SIG-M5 treated with dmso at 0.1 percent for 504 hours (cell line): ENCODE results near the gene KCNIP1.
A peak's percentile ranks its signal among the peaks of the same experiment; 100 is the strongest.

Experiments used
- DNase-seq: peaks from one replicate; lab custom pipeline; 2025; ENCODE audit not compliant: unreplicated experiment; lab: John Stamatoyannopoulos, UW

KCNIP1 gene

GRCh38 chr5:170482511-170482910 is 21.3 kb upstream of the KCNIP1 start:
- DNase-seq, result no peak

GRCh38 chr5:170483701-170484458 is 19.9 kb upstream of the KCNIP1 start:
- peak; percentile 10 for DNase-seq

- DNase-seq, result no peak
Observed at GRCh38 chr5:170484459-170484831, 19.4 kb upstream of the KCNIP1 start.

GRCh38 chr5:170484847-170485615 is 18.8 kb upstream of the KCNIP1 start:
- peak; percentile 32 for DNase-seq

GRCh38 chr5:170485616-170485911 is 18.3 kb upstream of the KCNIP1 start:
- no peak for DNase-seq

- DNase-seq, result no peak
Observed at GRCh38 chr5:170486371-170486770, 17.4 kb upstream of the KCNIP1 start.

GRCh38 chr5:170488570-170488969 is 15.2 kb upstream of the KCNIP1 start:
- no peak for DNase-seq

- no peak for DNase-seq
Observed at GRCh38 chr5:170489199-170489598, 14.6 kb upstream of the KCNIP1 start.

GRCh38 chr5:170490381-170490780 is 13.4 kb upstream of the KCNIP1 start:
- DNase-seq, result no peak

GRCh38 chr5:170491479-170491878 is 12.3 kb upstream of the KCNIP1 start:
- DNase-seq, result peak; percentile 77

GRCh38 chr5:170493028-170493820 is 10.6 kb upstream of the KCNIP1 start:
- no peak for DNase-seq

GRCh38 chr5:170494041-170494440 is 9.8 kb upstream of the KCNIP1 start:
- no peak for DNase-seq

GRCh38 chr5:170495825-170496661 is 7.8 kb upstream of the KCNIP1 start:
- DNase-seq, result no peak

- DNase-seq, result no peak
Observed at GRCh38 chr5:170496662-170497028, 7.2 kb upstream of the KCNIP1 start.

GRCh38 chr5:170497311-170498038 is 6.3 kb upstream of the KCNIP1 start:
- no peak for DNase-seq

GRCh38 chr5:170498811-170499351 is 4.9 kb upstream of the KCNIP1 start:
- no peak for DNase-seq

GRCh38 chr5:170499621-170500020 is 4.2 kb upstream of the KCNIP1 start:
- DNase-seq, result no peak

GRCh38 chr5:170501361-170501760 is 2.5 kb upstream of the KCNIP1 start:
- DNase-seq, result no peak

- DNase-seq, result no peak
Observed at GRCh38 chr5:170501931-170502330, 1.9 kb upstream of the KCNIP1 start.

GRCh38 chr5:170504616-170505266 is 921 bp downstream of the KCNIP1 start:
- DNase-seq, result no peak
